ENCODE measurements around the gene APOD. TPM values are rescaled to one million over a fixed set of nuclear protein-coding genes. Genes with fewer than 3 reads are reported as not detected.
A peak's percentile ranks its signal among the peaks of the same experiment; 100 is the strongest.
"Not testable (repeated sequence)": the region's sequence is repeated elsewhere in the genome, so short reads cannot be mapped to it uniquely, and the experiment has no call there.

APOD gene
- polyA plus RNA-seq, 4 donors, result 2.6 to 9.3 (median 8.3) TPM

GRCh38 chr3:195619591-195620369 is 36.0 kb upstream of the APOD start:
- not testable (repeated sequence) for DNase-seq (ENCODE audit: low read depth in 4 of 4, low spot score in 3 of 4)

- not testable (repeated sequence) for DNase-seq (ENCODE audit: low read depth in 4 of 4, low spot score in 3 of 4)
Measured at GRCh38 chr3:195617784-195618659, 34.3 kb upstream of the APOD start.

- DNase-seq (ENCODE audit: low read depth in 4 of 4, low spot score in 3 of 4), result not testable (repeated sequence)
Measured at GRCh38 chr3:195617134-195617533, 33.4 kb upstream of the APOD start.

GRCh38 chr3:195616681-195617080 is 32.9 kb upstream of the APOD start:
- no peak for DNase-seq (ENCODE audit: low read depth in 4 of 4, low spot score in 3 of 4)

GRCh38 chr3:195615952-195616537 is 32.3 kb upstream of the APOD start:
- DNase-seq (ENCODE audit: low read depth in 4 of 4, low spot score in 3 of 4), result not testable (repeated sequence)

- DNase-seq (ENCODE audit: low read depth in 4 of 4, low spot score in 3 of 4), result peak in 1 of 4 donors; percentile 25
Measured at GRCh38 chr3:195614672-195615504, 31.1 kb upstream of the APOD start.

- no peak for DNase-seq (ENCODE audit: low read depth in 4 of 4, low spot score in 3 of 4)
Measured at GRCh38 chr3:195613468-195614069, 29.8 kb upstream of the APOD start.

GRCh38 chr3:195612075-195612800 is 28.5 kb upstream of the APOD start:
- peak in 1 of 4 donors; percentile 25 for DNase-seq (ENCODE audit: low read depth in 4 of 4, low spot score in 3 of 4)

- DNase-seq (ENCODE audit: low read depth in 4 of 4, low spot score in 3 of 4), result no peak
Measured at GRCh38 chr3:195609229-195609628, 25.5 kb upstream of the APOD start.

GRCh38 chr3:195601785-195602184 is 18.0 kb upstream of the APOD start:
- not testable (repeated sequence) for DNase-seq (ENCODE audit: low read depth in 4 of 4, low spot score in 3 of 4)

GRCh38 chr3:195601382-195601781 is 17.6 kb upstream of the APOD start:
- DNase-seq (ENCODE audit: low read depth in 4 of 4, low spot score in 3 of 4), result no peak

- not testable (repeated sequence) for DNase-seq (ENCODE audit: low read depth in 4 of 4, low spot score in 3 of 4)
Measured at GRCh38 chr3:195599926-195600325, 16.2 kb upstream of the APOD start.

GRCh38 chr3:195599516-195599915 is 15.8 kb upstream of the APOD start:
- DNase-seq (ENCODE audit: low read depth in 4 of 4, low spot score in 3 of 4), result not testable (repeated sequence)

- no peak for DNase-seq (ENCODE audit: low read depth in 4 of 4, low spot score in 3 of 4)
Measured at GRCh38 chr3:195597848-195598247, 14.1 kb upstream of the APOD start.

GRCh38 chr3:195597229-195597628 is 13.5 kb upstream of the APOD start:
- DNase-seq (ENCODE audit: low read depth in 4 of 4, low spot score in 3 of 4), result no peak

- DNase-seq (ENCODE audit: low read depth in 4 of 4, low spot score in 3 of 4), result no peak
Measured at GRCh38 chr3:195596765-195597171, 13.0 kb upstream of the APOD start.

- no peak for DNase-seq (ENCODE audit: low read depth in 4 of 4, low spot score in 3 of 4)
Measured at GRCh38 chr3:195595785-195596531, 12.2 kb upstream of the APOD start.

GRCh38 chr3:195591852-195592251 is 8.1 kb upstream of the APOD start:
- no peak for DNase-seq (ENCODE audit: low read depth in 4 of 4, low spot score in 3 of 4)

- DNase-seq (ENCODE audit: low read depth in 4 of 4, low spot score in 3 of 4), result no peak
Measured at GRCh38 chr3:195591220-195591619, 7.5 kb upstream of the APOD start.
